ENCODE data around the gene SLC39A11.
A peak's percentile ranks its signal among the peaks of the same experiment; 100 is the strongest.
"Not testable (repeated sequence)": the region's sequence is repeated elsewhere in the genome, so short reads cannot be mapped to it uniquely, and the experiment has no call there.

Gene SLC39A11

GRCh38 chr17:72651988-72652387, 440.5 kb downstream of the SLC39A11 start:
- no peak overlapping the region for H3K4me3 ChIP-seq (ENCODE audit: low read length)
- DNase-seq (ENCODE audit: low read depth, low spot score): no peak

DNA sequence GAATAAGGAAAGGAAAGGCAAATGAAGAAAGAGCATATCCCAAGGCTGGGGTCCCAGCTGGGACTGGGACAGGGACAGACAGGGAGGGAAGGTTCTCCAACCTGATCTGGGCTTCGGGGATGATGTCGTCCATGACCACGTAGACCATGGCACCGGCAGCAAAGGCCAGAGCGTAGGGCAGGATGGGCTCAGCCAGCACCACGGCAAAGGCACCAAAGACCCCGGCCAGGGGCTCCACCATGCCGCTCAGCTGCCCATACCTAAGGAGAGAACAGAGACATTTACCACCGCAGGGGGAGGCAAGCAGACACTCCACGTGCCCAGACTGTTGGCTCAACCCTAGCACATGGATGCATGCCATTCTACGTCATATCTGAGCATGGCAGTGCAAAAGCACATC, 443.8 kb downstream of the SLC39A11 start:
- H3K4me3 ChIP-seq (ENCODE audit: low read length): no peak overlapping the region
- no peak for DNase-seq (ENCODE audit: low read depth, low spot score)

- no peak for DNase-seq (ENCODE audit: low read depth, low spot score)
- H3K4me3 ChIP-seq (ENCODE audit: low read length): no peak overlapping the region
Observed at GRCh38 chr17:72646176-72646575, 446.3 kb downstream of the SLC39A11 start.

GRCh38 chr17:72644492-72644891, 448.0 kb downstream of the SLC39A11 start:
- no peak for DNase-seq (ENCODE audit: low read depth, low spot score)
- H3K4me3 ChIP-seq (ENCODE audit: low read length): no peak overlapping the region

- H3K4me3 ChIP-seq (ENCODE audit: low read length): no peak overlapping the region
- no peak for DNase-seq (ENCODE audit: low read depth, low spot score)
Observed at GRCh38 chr17:72643575-72644216, 448.8 kb downstream of the SLC39A11 start.

DNA sequence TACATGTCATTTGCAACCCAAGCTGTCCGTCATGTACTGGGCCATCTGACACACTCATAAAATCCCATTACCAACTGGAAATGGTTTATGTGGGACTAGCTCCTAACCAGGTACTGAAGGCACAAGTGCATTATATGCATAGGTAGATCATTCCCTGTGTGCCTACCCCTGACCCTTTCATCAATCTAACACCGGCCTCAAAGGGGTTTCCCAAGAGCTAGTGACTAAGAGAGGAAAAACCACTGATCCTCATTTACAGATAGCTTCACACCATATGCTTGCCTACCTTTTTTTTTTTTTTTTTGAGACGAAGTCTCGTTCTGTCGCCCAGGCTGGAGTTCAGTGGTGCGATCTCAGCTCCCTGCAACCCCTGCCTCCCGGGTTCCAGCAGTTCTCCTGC, 449.8 kb downstream of the SLC39A11 start:
- no peak for DNase-seq (ENCODE audit: low read depth, low spot score)
- H3K4me3 ChIP-seq (ENCODE audit: low read length): no peak overlapping the region

- no peak overlapping the region for H3K4me3 ChIP-seq (ENCODE audit: low read length)
- no peak for DNase-seq (ENCODE audit: low read depth, low spot score)
Observed at GRCh38 chr17:72640415-72641165, 451.9 kb downstream of the SLC39A11 start.

DNA sequence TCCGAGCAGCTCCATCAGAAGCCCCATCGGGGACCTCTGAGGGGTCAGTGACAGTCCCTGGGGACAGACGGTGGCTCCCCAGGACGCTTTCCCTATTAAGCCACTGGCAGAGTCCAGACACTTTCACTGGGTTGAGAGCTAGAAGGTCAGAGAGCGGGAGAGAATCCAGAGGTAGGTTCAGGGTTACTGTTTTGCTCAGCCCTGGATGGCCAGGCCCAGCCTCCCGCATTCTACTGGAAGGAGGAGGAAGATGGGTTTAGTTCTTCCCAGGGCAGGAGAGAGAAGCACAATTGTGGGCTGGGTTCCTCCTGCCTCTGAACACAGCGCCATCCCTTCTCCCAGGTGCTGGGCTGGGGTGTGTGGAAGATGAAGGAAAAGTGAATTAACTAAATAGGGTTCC, 452.8 kb downstream of the SLC39A11 start:
- H3K4me3 ChIP-seq (ENCODE audit: low read length): no peak overlapping the region
- DNase-seq (ENCODE audit: low read depth, low spot score): no peak

DNA sequence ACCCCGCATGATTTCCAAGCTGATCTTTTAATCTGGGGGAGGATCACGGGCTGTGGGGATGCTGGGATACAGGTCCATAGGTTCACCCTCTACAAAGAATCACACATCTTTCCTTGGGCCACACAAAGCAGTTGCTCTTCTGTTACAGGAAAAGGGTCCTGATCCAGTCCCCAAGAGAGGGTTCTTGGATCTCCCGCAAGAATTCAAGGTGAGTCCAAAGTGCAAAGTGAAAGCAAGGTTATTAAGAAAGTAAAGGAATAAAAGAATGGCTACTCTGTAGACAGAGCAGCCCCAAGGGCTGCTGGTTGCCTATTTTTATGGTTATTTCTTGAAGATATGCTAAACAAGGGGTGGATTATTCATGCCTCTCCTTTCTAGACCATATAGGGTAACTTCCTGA, 453.6 kb downstream of the SLC39A11 start:
- not testable (repeated sequence) for DNase-seq (ENCODE audit: low read depth, low spot score); H3K4me3 ChIP-seq (ENCODE audit: low read length)

DNA sequence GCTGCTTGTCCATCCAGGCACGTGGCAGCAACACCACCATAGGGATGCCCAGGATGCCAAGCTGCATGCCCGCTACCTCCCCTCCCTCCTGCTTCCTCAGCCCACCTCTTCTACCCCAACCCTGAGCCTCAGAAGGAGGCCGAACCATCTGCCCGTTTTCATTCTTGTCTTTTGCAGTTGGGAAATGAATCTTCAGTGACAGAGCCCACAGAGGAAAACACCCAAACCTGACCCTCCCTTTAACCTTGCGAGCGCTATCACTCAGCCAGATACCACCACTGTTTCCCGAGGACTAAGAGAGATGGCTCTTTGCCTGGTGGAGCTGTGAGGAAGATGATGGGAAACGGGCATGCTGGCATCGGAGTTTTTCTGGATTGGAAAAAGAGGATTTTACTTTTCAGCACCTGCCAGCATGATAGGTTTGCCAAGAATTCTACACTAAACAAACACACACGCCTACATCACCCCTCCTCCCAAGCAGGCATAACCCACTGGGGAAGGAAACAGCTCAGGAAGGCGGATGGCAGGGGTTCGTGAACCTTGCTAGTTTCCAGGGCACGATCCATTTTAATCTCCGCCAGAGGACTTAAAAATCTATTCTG, 457.4 kb downstream of the SLC39A11 start:
- no peak for DNase-seq (ENCODE audit: low read depth, low spot score)
- no peak overlapping the region for H3K4me3 ChIP-seq (ENCODE audit: low read length)

- peak; percentile 33 for DNase-seq (ENCODE audit: low read depth, low spot score)
- no peak overlapping the region for H3K4me3 ChIP-seq (ENCODE audit: low read length)
Observed at GRCh38 chr17:72634621-72635020, 457.9 kb downstream of the SLC39A11 start.

DNA sequence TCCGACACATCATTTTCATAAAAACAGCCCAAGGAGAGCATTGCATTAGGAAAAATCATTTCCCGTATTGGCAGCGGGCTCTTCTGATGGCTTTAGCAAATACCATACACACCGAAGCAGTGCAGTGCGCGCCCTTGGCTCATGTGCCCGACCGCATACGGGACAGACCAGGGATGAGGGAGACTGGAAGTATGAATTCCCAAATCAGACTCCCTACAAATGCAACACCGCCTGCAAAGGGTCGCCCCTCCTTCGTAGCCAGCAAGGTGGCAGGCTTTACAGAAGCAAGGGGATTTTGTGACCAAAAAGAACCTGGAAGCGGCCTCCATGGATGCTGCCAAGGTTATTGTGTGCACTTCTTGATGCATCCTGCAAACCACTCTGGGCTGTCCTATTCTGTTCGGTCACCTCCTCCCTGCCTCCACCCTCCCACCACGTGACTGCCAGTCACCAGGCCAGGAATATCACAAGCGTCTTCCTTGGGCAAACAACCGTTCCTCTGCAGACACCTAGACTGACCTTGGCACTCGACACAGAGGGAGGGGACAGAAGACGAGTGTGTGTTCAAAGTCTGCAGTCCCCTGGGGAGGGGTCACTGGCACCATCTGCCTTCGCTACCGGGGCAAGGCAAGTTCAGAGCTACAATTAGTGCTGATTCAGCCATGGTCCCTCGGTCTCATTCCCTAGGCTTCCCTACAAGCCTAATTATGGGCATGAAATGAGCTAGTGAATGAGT, 460.4 kb downstream of the SLC39A11 start:
- no peak overlapping the region for H3K4me3 ChIP-seq (ENCODE audit: low read length)
- DNase-seq (ENCODE audit: low read depth, low spot score): no peak

DNA sequence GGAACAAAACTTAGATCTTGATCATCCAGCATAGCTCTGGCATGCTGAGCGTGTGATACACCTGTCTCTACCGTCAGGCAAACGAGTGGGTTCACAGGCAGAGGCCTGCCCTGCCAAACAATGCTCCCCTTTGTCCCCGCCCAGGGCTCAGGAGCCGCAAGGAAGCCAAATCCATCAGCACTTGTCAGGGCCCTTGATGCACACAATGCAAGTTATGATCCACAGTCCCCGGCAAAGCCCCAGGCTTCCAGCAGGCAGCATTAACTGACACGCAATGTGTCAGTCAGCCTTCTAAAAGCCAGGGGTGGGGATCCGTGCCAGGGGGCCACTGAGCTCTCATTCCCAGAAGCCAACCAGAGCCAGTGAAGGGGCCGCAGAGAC, 460.9 kb downstream of the SLC39A11 start:
- no peak overlapping the region for H3K4me3 ChIP-seq (ENCODE audit: low read length)
- DNase-seq (ENCODE audit: low read depth, low spot score): no peak

DNA sequence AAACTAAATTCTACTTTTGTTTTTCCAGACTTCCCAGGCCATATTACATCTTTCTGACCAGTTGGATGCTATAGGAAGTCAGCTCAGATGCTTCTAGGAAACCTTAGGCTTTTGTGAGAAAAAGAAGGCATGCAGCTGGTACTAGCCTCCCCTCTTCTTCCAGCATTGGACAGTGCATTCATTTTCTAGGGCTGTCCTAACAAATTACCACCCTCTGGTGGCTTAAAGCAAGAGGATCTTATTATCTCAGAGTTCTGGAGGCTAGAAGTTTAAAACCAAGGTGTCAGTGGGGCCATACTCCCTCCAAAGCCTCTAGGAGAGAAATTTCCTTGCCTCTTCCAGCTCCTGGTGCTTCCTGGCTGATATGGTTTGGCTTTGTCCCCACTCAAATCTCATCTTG, 467.8 kb downstream of the SLC39A11 start:
- H3K4me3 ChIP-seq (ENCODE audit: low read length): no peak overlapping the region
- no peak for DNase-seq (ENCODE audit: low read depth, low spot score)

DNA sequence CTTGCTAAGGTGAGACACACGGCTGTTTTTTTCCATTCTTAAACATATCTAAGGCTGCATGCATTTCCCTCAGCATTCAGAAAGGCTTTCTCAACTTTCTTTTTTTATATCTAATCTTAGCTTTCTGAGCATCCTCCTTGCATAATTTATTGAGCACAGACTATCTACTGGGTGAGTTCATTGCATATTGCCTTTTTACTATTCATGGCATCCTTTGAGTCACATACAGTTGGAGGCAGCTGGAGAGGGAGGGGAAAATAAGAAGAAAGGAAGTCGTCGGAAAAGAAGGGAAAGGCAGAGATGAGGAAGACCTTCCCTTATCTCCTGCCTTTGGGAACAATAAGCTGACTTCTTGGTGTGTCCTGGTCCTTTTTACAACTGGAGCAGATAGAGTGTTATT, 468.3 kb downstream of the SLC39A11 start:
- DNase-seq (ENCODE audit: low read depth, low spot score): no peak
- H3K4me3 ChIP-seq (ENCODE audit: low read length): no peak overlapping the region

DNA sequence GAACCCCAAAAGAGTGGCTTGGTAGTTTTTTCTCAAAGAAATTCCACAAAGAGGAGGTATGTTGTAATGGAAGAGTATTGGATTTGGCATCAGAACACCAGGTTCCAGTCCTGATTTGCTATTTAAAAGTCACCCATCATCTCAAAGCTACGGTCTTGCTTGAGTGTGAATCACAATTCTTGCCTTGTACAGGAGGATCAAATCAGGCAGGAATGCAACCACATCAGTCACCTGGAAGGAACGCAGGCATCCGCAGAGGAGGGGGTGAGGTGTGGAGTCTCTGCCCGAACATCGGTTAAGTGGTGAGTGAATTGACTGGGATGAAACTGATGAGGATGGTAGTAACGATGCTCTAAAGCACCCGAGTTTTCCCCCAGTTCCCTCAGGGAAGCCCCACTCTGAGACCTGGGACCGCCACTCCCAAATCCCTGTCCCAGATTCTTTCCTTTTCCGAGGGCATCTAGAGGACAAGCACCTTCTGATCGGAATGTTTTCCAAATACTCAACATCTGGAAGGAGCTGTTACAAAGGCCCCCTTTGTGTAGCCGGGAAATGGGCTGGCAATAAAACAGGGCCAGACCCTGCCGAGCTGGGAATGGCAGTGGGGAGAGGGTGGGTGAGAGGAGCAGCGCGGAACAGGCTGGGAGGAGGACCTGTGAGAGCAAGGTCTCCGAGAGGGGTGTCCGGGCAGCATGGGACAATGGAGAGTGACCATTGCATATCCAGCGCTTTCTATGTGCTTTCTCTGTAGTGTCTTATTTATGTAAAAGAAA, 469.6 kb downstream of the SLC39A11 start:
- no peak for DNase-seq (ENCODE audit: low read depth, low spot score)
- no peak overlapping the region for H3K4me3 ChIP-seq (ENCODE audit: low read length)

DNA sequence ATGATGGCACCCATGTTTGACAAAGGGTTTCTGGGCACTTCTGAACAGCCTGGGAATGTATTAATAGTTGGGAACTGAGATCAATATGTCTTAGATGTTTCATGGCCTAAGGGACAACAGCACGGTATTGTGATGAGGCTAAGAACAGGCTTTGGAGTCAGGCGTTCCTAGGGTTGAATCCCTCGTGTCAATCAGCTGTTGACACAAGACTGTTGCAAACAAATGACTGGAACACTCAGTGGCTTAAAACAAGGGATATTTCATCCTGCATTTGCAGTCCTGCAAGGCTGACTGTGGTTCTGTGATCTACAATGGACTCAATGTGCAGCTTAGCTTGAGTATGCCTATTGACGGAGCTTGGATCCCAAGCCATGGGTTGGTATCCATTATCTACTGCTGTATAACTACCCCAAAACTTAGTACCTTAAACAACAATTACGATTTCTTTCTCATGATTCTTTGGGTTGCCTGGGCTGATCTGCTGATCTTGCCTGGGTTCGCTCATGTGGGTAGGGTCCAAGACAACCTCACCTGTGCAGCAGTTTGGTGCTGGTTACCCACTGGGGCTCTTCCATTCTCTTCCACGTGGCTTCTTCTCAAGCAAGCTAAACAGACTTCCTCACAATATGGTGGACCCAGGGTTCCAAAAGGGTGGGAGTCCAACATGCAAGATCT, 472.4 kb downstream of the SLC39A11 start:
- no peak for DNase-seq (ENCODE audit: low read depth, low spot score)
- H3K4me3 ChIP-seq (ENCODE audit: low read length): no peak overlapping the region

DNA sequence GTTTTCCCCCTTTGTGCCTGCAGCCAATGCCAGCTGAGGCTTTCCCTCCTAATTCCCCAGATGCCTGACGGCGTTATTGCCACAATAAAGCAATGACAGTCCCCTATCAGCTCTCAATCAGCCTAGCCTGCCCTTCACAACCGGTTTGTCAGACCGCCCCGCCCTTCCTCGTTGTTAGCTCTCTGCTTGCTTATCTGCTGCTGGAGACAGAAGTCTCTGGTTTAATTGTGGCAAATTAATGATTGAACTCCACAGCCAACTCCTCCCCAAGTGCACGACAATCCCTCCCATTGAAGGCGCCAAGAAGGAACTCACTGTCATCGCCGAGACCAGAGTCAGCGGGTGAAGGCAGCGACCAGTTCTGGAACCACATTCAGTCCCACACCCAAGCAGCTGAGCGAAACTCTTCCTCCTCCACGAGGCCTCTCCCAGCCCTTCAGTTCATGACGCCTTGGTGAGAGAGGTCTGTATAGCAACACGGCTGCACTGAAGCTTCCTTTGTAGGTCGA, 474.4 kb downstream of the SLC39A11 start:
- DNase-seq (ENCODE audit: low read depth, low spot score): peak; percentile 19
- peak overlapping the region; percentile 21 for H3K4me3 ChIP-seq (ENCODE audit: low read length)

All from Jurkat, Clone E6-1 (cell line).